Astrocyte (in vitro differentiated cells and primary cell): ENCODE results near the gene SCRN2.

Source experiments
- CTCF ChIP-seq: IDR thresholded peaks from 2 replicates; pipeline ENCODE4 v1.5.1; 2011; ENCODE audit warnings: low read depth, mild to moderate bottlenecking, inconsistent platforms, low read length, moderate library complexity; ENCODE audit not compliant: insufficient read depth
- EZH2 ChIP-seq: IDR thresholded peaks from 2 replicates; pipeline ENCODE4 v1.6.1; 2012; ENCODE audit warnings: mild to moderate bottlenecking, low read length, inconsistent platforms; ENCODE audit not compliant: insufficient read depth

- TF ChIP-seq CTCF (no peak), EZH2 (no peak)
Observed at GRCh38 chr17:47882695-47883588, 41.9 kb upstream of the SCRN2 start.
